ENCODE data around the gene PRSS21.

DNA sequence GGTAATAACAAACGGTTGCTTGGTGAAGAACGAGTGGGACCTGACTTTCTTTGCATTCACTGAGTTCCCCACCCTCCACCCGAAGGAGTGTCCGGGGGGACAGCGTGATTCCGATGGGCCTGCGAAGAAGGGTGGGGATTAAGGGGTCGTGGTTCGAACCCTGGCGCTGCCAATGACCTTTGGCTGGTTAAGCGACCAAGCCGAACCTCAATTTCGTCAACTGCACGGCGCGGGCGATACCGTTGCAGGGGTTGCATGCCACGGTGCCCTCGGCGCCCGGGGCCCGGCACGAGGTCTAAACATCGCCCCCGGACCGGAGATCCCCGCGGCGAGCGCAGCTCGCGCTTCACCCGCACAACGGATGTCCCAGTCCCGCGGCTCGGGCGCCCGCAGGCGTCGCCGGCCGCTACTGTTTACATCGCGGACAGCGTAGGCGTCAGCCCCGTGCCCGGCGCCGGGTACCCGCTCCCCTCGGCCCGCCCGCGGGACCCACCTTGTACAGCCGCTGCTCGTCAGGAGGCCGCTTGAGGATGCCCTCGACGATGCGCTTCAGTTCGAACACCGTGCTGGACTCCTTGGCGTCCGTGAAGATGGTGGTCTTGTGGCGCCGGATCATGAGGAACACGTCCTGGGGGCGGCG, 40.4 kb upstream of the PRSS21 start:
- TF ChIP-seq, protein P1, sequence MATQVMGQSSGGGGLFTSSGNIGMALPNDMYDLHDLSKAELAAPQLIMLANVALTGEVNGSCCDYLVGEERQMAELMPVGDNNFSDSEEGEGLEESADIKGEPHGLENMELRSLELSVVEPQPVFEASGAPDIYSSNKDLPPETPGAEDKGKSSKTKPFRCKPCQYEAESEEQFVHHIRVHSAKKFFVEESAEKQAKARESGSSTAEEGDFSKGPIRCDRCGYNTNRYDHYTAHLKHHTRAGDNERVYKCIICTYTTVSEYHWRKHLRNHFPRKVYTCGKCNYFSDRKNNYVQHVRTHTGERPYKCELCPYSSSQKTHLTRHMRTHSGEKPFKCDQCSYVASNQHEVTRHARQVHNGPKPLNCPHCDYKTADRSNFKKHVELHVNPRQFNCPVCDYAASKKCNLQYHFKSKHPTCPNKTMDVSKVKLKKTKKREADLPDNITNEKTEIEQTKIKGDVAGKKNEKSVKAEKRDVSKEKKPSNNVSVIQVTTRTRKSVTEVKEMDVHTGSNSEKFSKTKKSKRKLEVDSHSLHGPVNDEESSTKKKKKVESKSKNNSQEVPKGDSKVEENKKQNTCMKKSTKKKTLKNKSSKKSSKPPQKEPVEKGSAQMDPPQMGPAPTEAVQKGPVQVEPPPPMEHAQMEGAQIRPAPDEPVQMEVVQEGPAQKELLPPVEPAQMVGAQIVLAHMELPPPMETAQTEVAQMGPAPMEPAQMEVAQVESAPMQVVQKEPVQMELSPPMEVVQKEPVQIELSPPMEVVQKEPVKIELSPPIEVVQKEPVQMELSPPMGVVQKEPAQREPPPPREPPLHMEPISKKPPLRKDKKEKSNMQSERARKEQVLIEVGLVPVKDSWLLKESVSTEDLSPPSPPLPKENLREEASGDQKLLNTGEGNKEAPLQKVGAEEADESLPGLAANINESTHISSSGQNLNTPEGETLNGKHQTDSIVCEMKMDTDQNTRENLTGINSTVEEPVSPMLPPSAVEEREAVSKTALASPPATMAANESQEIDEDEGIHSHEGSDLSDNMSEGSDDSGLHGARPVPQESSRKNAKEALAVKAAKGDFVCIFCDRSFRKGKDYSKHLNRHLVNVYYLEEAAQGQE (IDR thresholded peaks at IDR 0.05) = no peak
- TF ChIP-seq CTCF (IDR thresholded peaks at IDR 0.05; ENCODE audit: low read depth, low read length, missing input control) (no peak), RAD21 (IDR thresholded peaks at IDR 0.05) (no peak), NR2F2 (IDR thresholded peaks at IDR 0.05) (no peak), EGR1 (IDR thresholded peaks at IDR 0.05; ENCODE audit: low read depth in 2 of 2) (no peak), JUND (IDR thresholded peaks at IDR 0.05) (no peak), YY1 (IDR thresholded peaks at IDR 0.05) (no peak), SP1 (IDR thresholded peaks at IDR 0.05) (no peak), HNF4G (IDR thresholded peaks at IDR 0.05) (no peak), FOXA1 (IDR thresholded peaks at IDR 0.05) (no peak)
- TF ChIP-seq, protein P2, sequence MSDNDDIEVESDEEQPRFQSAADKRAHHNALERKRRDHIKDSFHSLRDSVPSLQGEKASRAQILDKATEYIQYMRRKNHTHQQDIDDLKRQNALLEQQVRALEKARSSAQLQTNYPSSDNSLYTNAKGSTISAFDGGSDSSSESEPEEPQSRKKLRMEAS (IDR thresholded peaks at IDR 0.05) = no peak
- TF ChIP-seq, protein P3, sequence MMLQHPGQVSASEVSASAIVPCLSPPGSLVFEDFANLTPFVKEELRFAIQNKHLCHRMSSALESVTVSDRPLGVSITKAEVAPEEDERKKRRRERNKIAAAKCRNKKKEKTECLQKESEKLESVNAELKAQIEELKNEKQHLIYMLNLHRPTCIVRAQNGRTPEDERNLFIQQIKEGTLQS (IDR thresholded peaks at IDR 0.05) = no peak

Data from liver (tissue), 3 donors.